H1 (cell line): ENCODE measurements around the gene YEATS4. TPM values are rescaled to one million over a fixed set of nuclear protein-coding genes. Genes with fewer than 3 reads are reported as not detected.

ENCODE experiments used
- CTCF ChIA-PET: fragments of 300-600 bp; sonication (Branson Sonifier 250); formaldehyde crosslinking; loops from one replicate; lab custom pipeline; 2021; ENCODE audit not compliant: partially characterized antibody; lab: Charles Lee
- POLR2A ChIA-PET: fragments of 300-600 bp; sonication (Branson Sonifier 250); formaldehyde crosslinking; loops from one replicate; lab custom pipeline; 2021; ENCODE audit warnings: inconsistent platforms; ENCODE audit not compliant: partially characterized antibody; lab: Charles Lee
- DNase-seq, 2 experiments: peaks; one replicate each; pipeline versions ENCODE4 v3.0.0 to v3.0.0-alpha.2; 2010 to 2022; ENCODE audit warnings: low spot score in 2 of 2, low read depth in 1 of 2, mixed read lengths in 1 of 2
- FAIRE-seq: peaks from 2 replicates; lab custom pipeline; 2011; peaks lifted over from hg19 to GRCh38; lab: Jason Lieb, UNC
- H2AFZ ChIP-seq: 2 replicates; pipeline ENCODE4 v1.8.1; 2012; ENCODE audit warnings: low read length, inconsistent platforms
- H2AK5ac ChIP-seq: 2 replicates; pipeline ENCODE4 v1.6.1; 2013; ENCODE audit warnings: low read depth, low read length
- H2BK120ac ChIP-seq: replicated peaks from 2 replicates; pipeline ENCODE3; 2013; ENCODE audit warnings: low read depth, low read length, inconsistent platforms
- H2BK12ac ChIP-seq: 2 replicates; pipeline ENCODE4 v1.6.1; 2013; ENCODE audit warnings: low read depth, low read length
- H2BK15ac ChIP-seq: 2 replicates; pipeline ENCODE4 v1.6.1; 2013; ENCODE audit warnings: low read length
- H2BK20ac ChIP-seq: 2 replicates; pipeline ENCODE4 v1.6.1; 2013; ENCODE audit warnings: low read length
- H2BK5ac ChIP-seq: 2 replicates; pipeline ENCODE4 v1.6.1; 2013; ENCODE audit warnings: low read depth, low read length
- H3K14ac ChIP-seq: 2 replicates; pipeline ENCODE4 v1.6.1; 2013; ENCODE audit warnings: inconsistent platforms; ENCODE audit not compliant: insufficient read length
- H3K18ac ChIP-seq: 2 replicates; pipeline ENCODE4 v1.6.1; 2013; ENCODE audit warnings: low read length; ENCODE audit errors: extremely low read depth
- H3K23ac ChIP-seq: 2 replicates; pipeline ENCODE4 v1.6.1; 2013; ENCODE audit warnings: inconsistent platforms; ENCODE audit not compliant: insufficient read length
- H3K23me2 ChIP-seq: 2 replicates; pipeline ENCODE4 v1.6.1; 2013; ENCODE audit warnings: low read depth, low read length
- H3K27ac ChIP-seq: 2 replicates; pipeline ENCODE4 v1.6.1; 2011; ENCODE audit warnings: low read depth, low read length, inconsistent platforms
- H3K27me3 ChIP-seq, 4 experiments: replicated peaks in 1 of 4; 1 replicate in 1 of 4; 2 replicates in 3 of 4; pipeline versions ENCODE4 v1.6.1 to v1.8.1; 2011 to 2013; ENCODE audit warnings: low read length in 3 of 4, mild to moderate bottlenecking in 3 of 4, inconsistent platforms in 2 of 4, mixed read lengths in 2 of 4, moderate library complexity in 1 of 4; ENCODE audit not compliant: control insufficient read depth in 3 of 4, insufficient read depth in 3 of 4; ENCODE audit errors: extremely low read depth in 1 of 4
- H3K36me3 ChIP-seq, 4 experiments: 2 replicates each; pipeline versions ENCODE4 v1.6.1 to v1.8.1; 2011 to 2013; ENCODE audit warnings: mild to moderate bottlenecking in 4 of 4, low read length in 3 of 4, moderate library complexity in 2 of 4, control low read depth in 1 of 4, inconsistent platforms in 1 of 4; ENCODE audit not compliant: insufficient read depth in 4 of 4, control insufficient read depth in 2 of 4
- H3K4ac ChIP-seq: replicated peaks from 2 replicates; pipeline ENCODE3; 2013; ENCODE audit warnings: low read length, low read depth, mixed read lengths, inconsistent platforms; ENCODE audit not compliant: insufficient read length
- H3K4me1 ChIP-seq, 4 experiments: replicated peaks in 1 of 4; 1 replicate in 1 of 4; 2 replicates in 3 of 4; pipeline versions ENCODE4 v1.6.1 to v1.8.1; 2011 to 2013; ENCODE audit warnings: low read length in 3 of 4, inconsistent platforms in 2 of 4, mixed read lengths in 1 of 4; ENCODE audit not compliant: insufficient read depth in 4 of 4, control insufficient read depth in 3 of 4
- H3K4me2 ChIP-seq, 2 experiments: 2 replicates each; pipeline versions ENCODE4 v1.6.1 to v1.8.1; 2011 to 2013; ENCODE audit warnings: low read depth in 2 of 2, low read length in 2 of 2, control low read depth in 1 of 2, inconsistent platforms in 1 of 2, mild to moderate bottlenecking in 1 of 2; ENCODE audit not compliant: insufficient read depth in 1 of 2
- H3K4me3 ChIP-seq, 4 experiments: fragments of 200-600, 300-600 bp in 1 of 4; sonication (generic), shearing (Covaris generic), sonication (Bioruptor Twin) in 1 of 4; 2 replicates each; pipeline versions ENCODE4 v1.5.1 to v1.8.1; 2011 to 2016; ENCODE audit warnings: low read length in 4 of 4, low read depth in 3 of 4, control low read depth in 2 of 4, inconsistent platforms in 2 of 4, mild to moderate bottlenecking in 2 of 4, mixed read lengths in 1 of 4, moderate library complexity in 1 of 4; ENCODE audit not compliant: insufficient read depth in 2 of 4; ENCODE audit errors: extremely low read depth in 1 of 4
- H3K56ac ChIP-seq: replicated peaks from 2 replicates; pipeline ENCODE3; 2013; ENCODE audit warnings: low read depth, mild to moderate bottlenecking, mixed read lengths, low read length, inconsistent platforms; ENCODE audit not compliant: insufficient read length
- H3K79me1 ChIP-seq: 2 replicates; pipeline ENCODE4 v1.6.1; 2013; ENCODE audit warnings: low read depth, low read length, control low read depth
- H3K79me2 ChIP-seq, 2 experiments: 2 replicates each; pipeline versions ENCODE4 v1.6.1 to v1.8.1; 2012 to 2013; ENCODE audit warnings: low read length in 2 of 2, mild to moderate bottlenecking in 2 of 2, inconsistent platforms in 1 of 2; ENCODE audit not compliant: insufficient read depth in 2 of 2, control insufficient read depth in 1 of 2
- H3K9ac ChIP-seq, 4 experiments: replicated peaks in 1 of 4; 1 replicate in 1 of 4; 2 replicates in 3 of 4; pipeline versions ENCODE4 v1.6.1 to v1.8.1; 2011 to 2013; ENCODE audit warnings: low read depth in 3 of 4, low read length in 3 of 4, control low read depth in 2 of 4, mild to moderate bottlenecking in 2 of 4, moderate library complexity in 2 of 4, inconsistent platforms in 1 of 4; ENCODE audit errors: extremely low read depth in 1 of 4
- H3K9me3 ChIP-seq, 2 experiments: 2 replicates each; pipeline versions ENCODE4 v1.6.1 to v1.8.1; 2012 to 2013; ENCODE audit warnings: mild to moderate bottlenecking in 2 of 2, moderate library complexity in 2 of 2, control low read depth in 1 of 2, inconsistent platforms in 1 of 2, low read depth in 1 of 2, low read length in 1 of 2, mixed read lengths in 1 of 2; ENCODE audit not compliant: insufficient read depth in 2 of 2
- H4K20me1 ChIP-seq, 2 experiments: replicated peaks in 1 of 2; 2 replicates each; pipeline versions ENCODE3 to v1.8.1; 2011 to 2013; ENCODE audit warnings: inconsistent platforms in 2 of 2, low read length in 2 of 2, mild to moderate bottlenecking in 1 of 2; ENCODE audit not compliant: insufficient read depth in 2 of 2, control insufficient read depth in 1 of 2
- H4K5ac ChIP-seq: 2 replicates; pipeline ENCODE4 v1.6.1; 2013; ENCODE audit warnings: low read length, low read depth, mixed read lengths, inconsistent platforms; ENCODE audit not compliant: insufficient read length
- H4K8ac ChIP-seq: 2 replicates; pipeline ENCODE4 v1.8.0; 2013; ENCODE audit warnings: mild to moderate bottlenecking, moderate library complexity, low read length, inconsistent platforms; ENCODE audit not compliant: insufficient read depth; ENCODE audit errors: extremely low read depth
- H4K91ac ChIP-seq: replicated peaks from 2 replicates; pipeline ENCODE3; 2013; ENCODE audit warnings: low read length, mixed read lengths, inconsistent platforms; ENCODE audit not compliant: insufficient read length
- CREB1 ChIP-seq: IDR thresholded peaks from 2 replicates; pipeline ENCODE4 v1.6.1; 2012; ENCODE audit warnings: inconsistent platforms
- GABPA ChIP-seq: IDR thresholded peaks from 2 replicates; pipeline ENCODE4 v1.6.1; 2011; ENCODE audit warnings: mild to moderate bottlenecking, low read length, moderate library complexity, borderline replicate concordance; ENCODE audit not compliant: insufficient read depth
- MAX ChIP-seq: IDR thresholded peaks from 2 replicates; pipeline ENCODE4 v1.6.1; 2012; ENCODE audit warnings: inconsistent platforms
- POLR2AphosphoS5 ChIP-seq: IDR thresholded peaks from 2 replicates; pipeline ENCODE4 v1.6.1; 2011; ENCODE audit warnings: low read depth, low read length
- RFX5 ChIP-seq: IDR thresholded peaks from 2 replicates; pipeline ENCODE4 v1.6.1; 2011; ENCODE audit warnings: low read depth, low read length, improper control_type of control experiment, borderline replicate concordance
- TAF1 ChIP-seq: IDR thresholded peaks from 2 replicates; pipeline ENCODE4 v1.6.1; 2011; ENCODE audit warnings: mild to moderate bottlenecking, low read depth, low read length
- WGBS, 2 experiments: shearing (Covaris generic) in 1 of 2; methylation state at CpG; one replicate each; pipeline versions ENCODE4 v1.1.6 to v1.1.7; 2013 to 2015; ENCODE audit warnings: low lambda C conversion rate in 2 of 2, mixed read lengths in 2 of 2, inconsistent platforms in 1 of 2, low coverage in 1 of 2, missing lambda C conversion rate in 1 of 2; ENCODE audit not compliant: insufficient replicate concordance in 2 of 2, insufficient coverage in 1 of 2, insufficient read length in 1 of 2; ENCODE audit errors: extremely low coverage in 1 of 2, missing lambda C conversion rate in 1 of 2; 5-methylcytosine and 5-hydroxymethylcytosine counted together
- polyA plus RNA-seq, 7 experiments: library from polyadenylated mRNA; depleted of rRNA in 3 of 7; stranded (reverse) in 5 of 7; unstranded in 2 of 7; fragments of >200 nt in 5 of 7; fragments of 200-250 nt in 2 of 7; gene quantifications; 1 replicate in 5 of 7; 2 replicates in 1 of 7; 4 replicates in 1 of 7; pipeline versions ENCODE4 v1.2.1 to v1.2.3, GENCODE V29; 2011 to 2013; ENCODE audit warnings: missing spikeins in 2 of 7, mixed read lengths in 2 of 7
- total RNA-seq: library from RNA; stranded (reverse); fragmentation: NEBNext Ultra II Directional; extraction: Animal tissue kit (Norgen Biotek cat#: 25700); gene quantifications from 2 replicates; pipeline ENCODE4 v1.2.1, GENCODE V29; 2021

YEATS4 gene
- total and polyA plus RNA-seq, 2 of the 8 experiments (the other 6 are each of a cell fraction or from before 2014, with no cell fraction given) = 25.7 to 32.5 TPM

- Histone ChIP-seq H3K14ac (no peak overlapping the region), H2BK120ac (no peak overlapping the region), H2BK20ac (no peak overlapping the region), H3K56ac (no peak overlapping the region), H4K91ac (no peak overlapping the region), H3K9ac (no peak overlapping the region), H3K4ac (no peak overlapping the region), H2BK12ac (no peak overlapping the region), H2AK5ac (no peak overlapping the region), H4K20me1 (no peaks in the 10 kb centered on the region), H3K9me3 (no peaks in the 10 kb centered on the region), H4K5ac (no peak overlapping the region), H3K4me1 (no peaks in the 10 kb centered on the region), H3K79me2 (peaks cover 0 to 4% of the 10 kb centered on the region in 2 experiments; a peak in 1 of 4 replicates), H3K27ac (no peak overlapping the region), H3K18ac (no peak overlapping the region), H3K27me3 (peaks cover 0 to 1% (median 0%) of the 10 kb centered on the region in 4 experiments; a peak in 1 of 7 replicates), H3K79me1 (peaks cover 2% of the 10 kb centered on the region; the same call in 1 of the 2 replicates), H2AFZ (no peak overlapping the region), H2BK5ac (no peak overlapping the region), H4K8ac (no peak overlapping the region), H3K4me3 (no peak overlapping the region), H3K4me2 (no peak overlapping the region), H3K36me3 (peaks cover 0 to 8% (median 2%) of the 10 kb centered on the region in 4 experiments; a peak in 4 of 8 replicates), H3K23ac (no peak overlapping the region), H3K23me2 (no peaks in the 10 kb centered on the region), H2BK15ac (no peak overlapping the region)
- FAIRE-seq (no peak), DNase-seq (no peak)
- TF ChIP-seq CREB1 = no peak
- no peak for TF ChIP-seq POLR2AphosphoS5
- TF ChIP-seq TAF1 = no peak
- TF ChIP-seq GABPA = no peak
- no peak for TF ChIP-seq RFX5
- TF ChIP-seq MAX = no peak
- CTCF ChIA-PET = interaction anchor here (0.6 to 1.7 kb wide), 8 partner anchors 9 to 228 kb away, joined by 3 to 6 read pairs (median 4); no protein-coding TSS in a partner anchor
- POLR2A ChIA-PET = interaction anchor here (1.1 kb wide), 1 partner anchor 143 kb away, joined by 3 read pairs; no protein-coding TSS in a partner anchor
- 87% methylated on average over 3 of the region's 3 CpGs; no CpG with 5 or more reads in 1 of the 2 experiments for WGBS, 2 experiments
These were observed 25.5 kb downstream of the YEATS4 start for GRCh38 chr12:69385038-69385437.
